K562 (cell line): ENCODE results near the gene HEATR9. TPM values are rescaled to one million over a fixed set of nuclear protein-coding genes. Genes with fewer than 3 reads are reported as not detected.
A peak's percentile ranks its signal among the peaks of the same experiment; 100 is the strongest.

Source experiments
- ADNP ChIP-seq: fragments of 200-800 bp; sonication (Bioruptor generic); IDR thresholded peaks from 2 replicates; pipeline ENCODE4 v1.6.1; 2016; ENCODE audit warnings: missing genetic modification characterization, missing compliant biosample characterization
- ATF7 ChIP-seq: fragments of 450-650 bp; IDR thresholded peaks from 2 replicates; pipeline ENCODE4 v1.7.1; 2014; ENCODE audit warnings: mild to moderate bottlenecking, moderate library complexity
- CHD7 ChIP-seq: fragments of 200-600 bp; sonication (generic); IDR thresholded peaks from one replicate; pipeline ENCODE4 v1.6.1; 2012; ENCODE audit warnings: mild to moderate bottlenecking, low read depth, low read length, inconsistent platforms
- HDAC2 ChIP-seq: fragments of 450-650 bp; IDR thresholded peaks from 2 replicates; pipeline ENCODE4 v1.6.1; 2016; ENCODE audit warnings: mild to moderate bottlenecking
- HMG20A ChIP-seq: fragments of 450-650 bp; formaldehyde crosslinking; conservative IDR thresholded peaks from 2 replicates; pipeline ENCODE4 v1.4.0; 2020; ENCODE audit warnings: mild to moderate bottlenecking, mixed read lengths
- MCM3 ChIP-seq: fragments of 450-650 bp; IDR thresholded peaks from 2 replicates; pipeline ENCODE4 v1.6.1; 2016
- NFE2L1 ChIP-seq: fragments of 450-650 bp; IDR thresholded peaks from 2 replicates; pipeline ENCODE4 v1.6.1; 2016; ENCODE audit warnings: missing genetic modification characterization, low read depth, mild to moderate bottlenecking, missing compliant biosample characterization, moderate library complexity, borderline replicate concordance
- SETDB1 ChIP-seq: IDR thresholded peaks from one replicate; pipeline ENCODE4 v1.6.1; 2012; ENCODE audit warnings: low read length, control low read depth, inconsistent platforms
- SMAD3 ChIP-seq: fragments of 450-650 bp; formaldehyde crosslinking; conservative IDR thresholded peaks from 2 replicates; pipeline ENCODE4 v1.4.0; 2020; ENCODE audit warnings: mild to moderate bottlenecking
- TBL1XR1 ChIP-seq, 2 experiments: IDR thresholded peaks; 2 replicates each; pipeline ENCODE4 v1.6.1; 2012; ENCODE audit warnings: improper control_type of control experiment in 2 of 2, low read length in 2 of 2, mild to moderate bottlenecking in 1 of 2
- ZNF274 ChIP-seq: IDR thresholded peaks from 2 replicates; pipeline ENCODE4 v1.6.1; 2011; ENCODE audit warnings: low read depth, mild to moderate bottlenecking, low read length, moderate library complexity, borderline replicate concordance
- ZNF644 ChIP-seq: fragments of 200-800 bp; sonication (Bioruptor generic); IDR thresholded peaks from 2 replicates; pipeline ENCODE4 v1.6.1; 2016; ENCODE audit warnings: low read depth, missing genetic modification characterization, missing compliant biosample characterization
- ZNF707 ChIP-seq: fragments of 250-450 bp; sonication (Bioruptor Pico); conservative IDR thresholded peaks from 2 replicates; pipeline ENCODE4 v1.8.0; 2022; ENCODE audit warnings: inconsistent platforms, mild to moderate bottlenecking, moderate library complexity
- polyA plus RNA-seq, 8 experiments: library from polyadenylated mRNA; depleted of rRNA in 4 of 8; stranded (reverse) in 5 of 8; unstranded in 3 of 8; fragments of >200 nt; fragmentation: Nextera tagmentation in 2 of 8; fragmentation: Illumina TruSeq in 1 of 8; extraction: Ambion mirVana in 2 of 8; extraction: Trizol in 1 of 8; gene quantifications; 2 replicates each; pipeline versions ENCODE4 v1.2.1 to v1.2.3, GENCODE V29; 2011 to 2014; ENCODE audit warnings: inconsistent platforms in 1 of 8, missing spikeins in 1 of 8
- total RNA-seq, 7 experiments: library from RNA; depleted of rRNA in 6 of 7; stranded (reverse); fragments of >200 nt in 6 of 7; fragmentation: Illumina TruSeq in 2 of 7; extraction: Trizol in 2 of 7; gene quantifications; 2 replicates each; pipeline versions ENCODE4 v1.2.1 to v1.2.3, GENCODE V29; 2011 to 2021; ENCODE audit warnings: low replicate concordance in 1 of 7
- TF ChIP-seq, protein P1 (sequence below): fragments of 250-450 bp; sonication (Bioruptor Pico); IDR thresholded peaks from 2 replicates; pipeline ENCODE4 v1.5.0; 2021; ENCODE audit warnings: mild to moderate bottlenecking, borderline replicate concordance

The HEATR9 gene
- total and polyA plus RNA-seq, 9 of the 15 experiments (the other 6 are each of a cell fraction or from before 2014, with no cell fraction given) = not detected

DNA sequence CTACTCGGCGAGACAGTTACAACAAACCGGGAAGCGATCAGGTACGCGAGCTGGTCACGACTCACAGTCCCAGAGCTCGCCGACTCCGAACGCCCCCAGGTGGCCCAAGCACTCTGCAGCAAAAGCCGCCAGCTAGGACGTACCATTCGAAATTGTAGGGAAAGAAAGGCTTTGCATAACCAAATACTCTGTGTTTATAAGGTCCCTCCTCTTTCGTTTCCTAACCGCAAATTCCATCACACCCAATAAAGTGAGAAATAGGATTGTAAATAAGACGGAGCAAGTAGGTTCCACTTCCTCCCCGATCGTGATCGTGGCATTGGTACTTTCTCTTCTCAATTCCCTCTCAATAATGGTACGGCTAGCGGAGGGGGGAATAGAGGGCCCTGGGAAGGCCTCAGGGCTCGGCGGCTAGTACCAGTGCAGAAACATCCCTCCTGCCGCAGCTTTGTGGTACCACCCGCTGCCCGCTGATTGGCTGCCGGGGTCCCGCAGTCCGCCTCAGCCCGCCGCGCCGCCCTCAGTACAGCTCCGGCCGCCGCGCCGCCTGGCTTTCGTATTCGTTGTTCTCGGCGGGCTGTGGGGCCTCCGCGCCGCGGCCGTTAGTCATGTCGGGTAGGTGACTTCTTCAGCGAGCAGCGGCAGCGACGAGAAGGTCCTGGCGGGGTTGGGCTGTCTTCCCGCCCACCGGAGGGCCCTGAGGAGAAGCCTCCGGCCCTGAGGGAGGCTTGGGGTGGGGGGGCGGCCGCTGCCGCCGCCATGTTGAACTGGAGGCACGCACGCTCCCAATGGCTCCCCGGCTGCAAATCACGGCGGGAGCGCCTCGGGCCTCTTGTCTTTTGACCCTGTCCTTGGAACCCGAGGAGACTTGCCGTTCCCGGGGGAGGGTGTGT lies 59.5 kb downstream of the HEATR9 start, which contains the start of gene TAF15 (continued):
- TF ChIP-seq ZNF707 (CRISPR knock-in tag) (no peak), CHD7 (no peak), ZNF644 (no peak; the same call in 1 of the 2 replicates), HMG20A (CRISPR knock-in tag) (no peak), ZNF274 (no peak), ATF7 (peak; percentile 100), HDAC2 (no peak; the same call in 1 of the 2 replicates), NFE2L1 (no peak), TBL1XR1 (IDR thresholded peaks at IDR 0.05; ENCODE audit: low read length in 2 of 2) (no peak), ADNP (tag) (no peak), SMAD3 (CRISPR knock-in tag) (0 out of 2 replicates have a peak, but pooled peaks have one; percentile 76), MCM3 (no peak), SETDB1 (no peak)
- TF ChIP-seq, protein P1, sequence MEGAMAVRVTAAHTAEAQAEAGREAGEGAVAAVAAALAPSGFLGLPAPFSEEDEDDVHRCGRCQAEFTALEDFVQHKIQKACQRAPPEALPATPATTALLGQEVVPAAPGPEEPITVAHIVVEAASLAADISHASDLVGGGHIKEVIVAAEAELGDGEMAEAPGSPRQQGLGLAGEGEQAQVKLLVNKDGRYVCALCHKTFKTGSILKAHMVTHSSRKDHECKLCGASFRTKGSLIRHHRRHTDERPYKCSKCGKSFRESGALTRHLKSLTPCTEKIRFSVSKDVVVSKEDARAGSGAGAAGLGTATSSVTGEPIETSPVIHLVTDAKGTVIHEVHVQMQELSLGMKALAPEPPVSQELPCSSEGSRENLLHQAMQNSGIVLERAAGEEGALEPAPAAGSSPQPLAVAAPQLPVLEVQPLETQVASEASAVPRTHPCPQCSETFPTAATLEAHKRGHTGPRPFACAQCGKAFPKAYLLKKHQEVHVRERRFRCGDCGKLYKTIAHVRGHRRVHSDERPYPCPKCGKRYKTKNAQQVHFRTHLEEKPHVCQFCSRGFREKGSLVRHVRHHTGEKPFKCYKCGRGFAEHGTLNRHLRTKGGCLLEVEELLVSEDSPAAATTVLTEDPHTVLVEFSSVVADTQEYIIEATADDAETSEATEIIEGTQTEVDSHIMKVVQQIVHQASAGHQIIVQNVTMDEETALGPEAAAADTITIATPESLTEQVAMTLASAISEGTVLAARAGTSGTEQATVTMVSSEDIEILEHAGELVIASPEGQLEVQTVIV = no peak
